GM21723 (cell line): ENCODE measurements around the gene OR9A2.
"Not testable (repeated sequence)": the region's sequence is repeated elsewhere in the genome, so short reads cannot be mapped to it uniquely, and the experiment has no call there.

Experiments
- ATAC-seq: cut with Tn5 transposase; IDR thresholded peaks from one replicate; pipeline ENCODE4 v1.9.1; 2021; ENCODE audit warnings: mild to moderate bottlenecking, moderate library complexity; ENCODE audit not compliant: unreplicated experiment

Gene OR9A2

DNA sequence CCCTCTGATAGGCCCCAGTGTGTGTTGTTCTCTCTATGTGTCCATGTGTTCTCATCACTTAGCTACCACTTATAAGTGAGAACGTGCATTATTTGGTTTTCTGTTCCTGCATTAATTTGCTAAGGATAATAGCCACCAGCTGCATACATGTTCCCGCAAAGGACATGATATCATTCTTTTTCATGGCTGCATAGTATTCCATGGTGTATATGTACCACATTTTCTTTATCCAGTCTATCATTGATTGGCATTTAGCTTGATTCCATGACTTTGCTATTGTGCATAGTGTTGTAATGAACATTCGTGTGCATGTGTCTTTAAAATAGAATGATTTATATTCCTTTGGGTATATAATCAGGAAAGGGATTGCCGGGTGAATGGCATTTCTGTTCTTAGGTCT, 48.5 kb downstream of the OR9A2 start:
- not testable (repeated sequence) for ATAC-seq
